K562 (cell line): ENCODE data around the gene GRIK1.

Experiments
- CBX5 ChIP-seq: IDR thresholded peaks from 2 replicates; pipeline ENCODE4 v1.6.1; 2014; ENCODE audit warnings: low read depth, borderline replicate concordance
- EP300 ChIP-seq: IDR thresholded peaks from 2 replicates; pipeline ENCODE4 v1.6.1; 2012; ENCODE audit warnings: low read length, improper control_type of control experiment
- ERF ChIP-seq: fragments of 450-650 bp; formaldehyde crosslinking; IDR thresholded peaks from 2 replicates; pipeline ENCODE4 v1.4.0; 2020; ENCODE audit warnings: mild to moderate bottlenecking, mixed read lengths
- FOS ChIP-seq: IDR thresholded peaks from 3 replicates; pipeline ENCODE4 v1.6.1; 2011; ENCODE audit not compliant: insufficient read length; ENCODE audit errors: extremely low read depth
- MAX ChIP-seq: sonication (generic); formaldehyde crosslinking; IDR thresholded peaks from 2 replicates; pipeline ENCODE4 v1.9.0; 2022; ENCODE audit warnings: mild to moderate bottlenecking, missing genetic modification reagents
- POLR2AphosphoS5 ChIP-seq: IDR thresholded peaks from 2 replicates; pipeline ENCODE4 v1.6.1; 2011; ENCODE audit warnings: mild to moderate bottlenecking, low read depth, low read length, moderate library complexity; ENCODE audit not compliant: control insufficient read depth, insufficient read depth
- ZNF699 ChIP-seq: fragments of 250-450 bp; sonication (Bioruptor Pico); IDR thresholded peaks from 2 replicates; pipeline ENCODE4 v1.8.0; 2021; ENCODE audit warnings: mild to moderate bottlenecking, moderate library complexity; ENCODE audit not compliant: insufficient replicate concordance
- TF ChIP-seq, protein P1 (sequence below): sonication (generic); formaldehyde crosslinking; IDR thresholded peaks from 2 replicates; pipeline ENCODE4 v1.8.0; 2023; ENCODE audit warnings: mild to moderate bottlenecking, missing genetic modification reagents

- no peak for TF ChIP-seq MAX (CRISPR knock-in tag)
- no peak for TF ChIP-seq CBX5
- TF ChIP-seq ERF (CRISPR knock-in tag), result no peak
- no peak for TF ChIP-seq POLR2AphosphoS5
- TF ChIP-seq, protein P1, sequence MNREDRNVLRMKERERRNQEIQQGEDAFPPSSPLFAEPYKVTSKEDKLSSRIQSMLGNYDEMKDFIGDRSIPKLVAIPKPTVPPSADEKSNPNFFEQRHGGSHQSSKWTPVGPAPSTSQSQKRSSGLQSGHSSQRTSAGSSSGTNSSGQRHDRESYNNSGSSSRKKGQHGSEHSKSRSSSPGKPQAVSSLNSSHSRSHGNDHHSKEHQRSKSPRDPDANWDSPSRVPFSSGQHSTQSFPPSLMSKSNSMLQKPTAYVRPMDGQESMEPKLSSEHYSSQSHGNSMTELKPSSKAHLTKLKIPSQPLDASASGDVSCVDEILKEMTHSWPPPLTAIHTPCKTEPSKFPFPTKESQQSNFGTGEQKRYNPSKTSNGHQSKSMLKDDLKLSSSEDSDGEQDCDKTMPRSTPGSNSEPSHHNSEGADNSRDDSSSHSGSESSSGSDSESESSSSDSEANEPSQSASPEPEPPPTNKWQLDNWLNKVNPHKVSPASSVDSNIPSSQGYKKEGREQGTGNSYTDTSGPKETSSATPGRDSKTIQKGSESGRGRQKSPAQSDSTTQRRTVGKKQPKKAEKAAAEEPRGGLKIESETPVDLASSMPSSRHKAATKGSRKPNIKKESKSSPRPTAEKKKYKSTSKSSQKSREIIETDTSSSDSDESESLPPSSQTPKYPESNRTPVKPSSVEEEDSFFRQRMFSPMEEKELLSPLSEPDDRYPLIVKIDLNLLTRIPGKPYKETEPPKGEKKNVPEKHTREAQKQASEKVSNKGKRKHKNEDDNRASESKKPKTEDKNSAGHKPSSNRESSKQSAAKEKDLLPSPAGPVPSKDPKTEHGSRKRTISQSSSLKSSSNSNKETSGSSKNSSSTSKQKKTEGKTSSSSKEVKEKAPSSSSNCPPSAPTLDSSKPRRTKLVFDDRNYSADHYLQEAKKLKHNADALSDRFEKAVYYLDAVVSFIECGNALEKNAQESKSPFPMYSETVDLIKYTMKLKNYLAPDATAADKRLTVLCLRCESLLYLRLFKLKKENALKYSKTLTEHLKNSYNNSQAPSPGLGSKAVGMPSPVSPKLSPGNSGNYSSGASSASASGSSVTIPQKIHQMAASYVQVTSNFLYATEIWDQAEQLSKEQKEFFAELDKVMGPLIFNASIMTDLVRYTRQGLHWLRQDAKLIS (CRISPR knock-in tag), result no peak
- no peak for TF ChIP-seq FOS
- TF ChIP-seq ZNF699 (CRISPR knock-in tag), result no peak
- TF ChIP-seq EP300, result no peak
Observed at GRCh38 chr21:29550205-29550604, 389.6 kb downstream of the GRIK1 start.
